ENCODE measurements around the gene NCF2.

NCF2 gene

DNA sequence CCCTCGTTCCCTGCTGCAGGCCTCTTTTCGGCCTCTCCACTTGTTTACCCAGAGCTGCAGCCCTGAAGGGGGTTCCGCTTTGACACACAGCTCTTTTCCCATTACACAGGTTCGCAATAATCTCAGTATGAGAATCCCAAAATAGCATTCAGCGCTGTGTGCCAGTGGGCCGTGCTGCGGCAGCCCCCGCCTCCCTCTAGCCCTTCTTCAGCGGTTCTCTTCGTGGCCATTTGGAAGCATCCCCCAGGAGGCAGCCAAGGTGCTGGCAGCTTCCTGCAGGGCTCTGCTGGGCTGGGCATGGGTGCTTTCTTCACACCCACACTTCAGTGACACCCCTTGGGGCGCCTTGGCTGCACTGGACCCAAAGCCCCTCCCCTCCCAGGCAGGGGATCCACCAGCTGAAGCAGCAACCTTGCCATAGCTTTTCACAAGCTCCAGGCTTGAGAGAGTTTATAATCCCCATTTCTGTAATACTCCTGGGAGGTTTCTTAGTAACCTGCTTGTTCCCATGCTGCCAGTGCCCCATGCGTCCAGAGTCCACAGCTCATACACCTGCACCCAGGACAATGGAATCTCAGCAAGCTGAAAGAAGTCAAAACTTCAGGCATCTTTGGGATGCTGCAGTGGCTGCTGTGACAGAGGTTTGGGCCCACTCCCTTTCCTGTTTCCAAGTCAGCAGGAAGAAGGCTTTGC, 8.1 kb downstream of the NCF2 start:
- Histone ChIP-seq H3K36me3 (ENCODE audit: control insufficient read depth in 1 of 2, insufficient read depth in 2 of 2, low read length in 2 of 2) (no peaks in the 10 kb centered on the region), H3K4me2 (ENCODE audit: low read length) (no peak overlapping the region), H3K4me3 (ENCODE audit: low read depth, low read length) (no peak overlapping the region), H3K27ac (ENCODE audit: low read depth, low read length) (no peak overlapping the region), H3K4me1 (ENCODE audit: control insufficient read depth in 1 of 2, insufficient read depth in 2 of 2, low read length in 2 of 2) (no peaks in the 10 kb centered on the region), H3K23ac (ENCODE audit: low read length) (no peak overlapping the region), H2AK5ac (ENCODE audit: low read length) (no peak overlapping the region), H3K4ac (ENCODE audit: low read depth, low read length) (no peak overlapping the region), H3K18ac (ENCODE audit: low read length) (no peak overlapping the region), H2BK5ac (ENCODE audit: low read depth, low read length, poor library complexity) (no peak overlapping the region), H4K8ac (ENCODE audit: low read depth, low read length) (no peak overlapping the region), H3K27me3 (ENCODE audit: insufficient read depth, low read length) (no peaks in the 10 kb centered on the region), H4K12ac (ENCODE audit: low read depth, low read length) (no peak overlapping the region), H3K9ac (ENCODE audit: low read length) (no peak overlapping the region), H3K79me2 (ENCODE audit: control insufficient read depth, insufficient read depth, low read length, poor library complexity) (no peaks in the 10 kb centered on the region), H2BK120ac (ENCODE audit: insufficient read depth, low read length, poor library complexity) (no peak overlapping the region), H2AFZ (ENCODE audit: insufficient read depth, low read length, poor library complexity) (no peak overlapping the region), H2BK12ac (ENCODE audit: low read length) (no peak overlapping the region), H3K9me3 (ENCODE audit: insufficient read depth, low read depth, low read length) (no peaks in the 10 kb centered on the region), H4K91ac (ENCODE audit: low read depth, low read length) (no peak overlapping the region), H3K79me1 (ENCODE audit: low read length) (no peaks in the 10 kb centered on the region), H3K14ac (ENCODE audit: low read length) (no peak overlapping the region)
- no peak for DNase-seq
- no CpG with 5 or more reads among the region's 12 CpGs for WGBS (ENCODE audit: extremely low coverage, insufficient coverage, insufficient read length)

DNA sequence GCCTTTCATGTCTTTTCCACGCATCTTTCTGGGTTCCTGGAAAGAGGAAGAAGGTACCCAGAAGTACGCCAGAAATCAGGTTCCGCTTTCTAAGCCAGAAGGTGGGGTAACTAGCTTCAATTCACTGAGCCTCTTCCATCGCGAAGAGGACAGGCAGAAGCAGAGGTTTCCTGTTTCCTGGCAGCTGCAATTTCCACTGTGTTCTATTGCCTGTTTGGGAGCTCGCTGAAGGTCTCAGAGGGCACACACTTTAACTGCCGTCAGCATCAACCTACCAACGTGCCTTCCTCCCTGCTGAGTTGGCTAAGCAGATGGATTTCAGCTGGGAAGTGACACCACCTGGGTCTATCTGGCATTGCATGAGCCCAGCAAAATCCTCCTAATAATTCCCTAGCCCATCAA, 10.0 kb downstream of the NCF2 start:
- no peak overlapping the region for H3K27ac ChIP-seq (ENCODE audit: low read depth, low read length)
- H3K27me3 ChIP-seq (ENCODE audit: insufficient read depth, low read length) = no peaks in the 10 kb centered on the region
- H4K91ac ChIP-seq (ENCODE audit: low read depth, low read length) = no peak overlapping the region
- H3K4me1 ChIP-seq (ENCODE audit: control insufficient read depth in 1 of 2, insufficient read depth in 2 of 2, low read length in 2 of 2) = no peaks in the 10 kb centered on the region
- H3K9ac ChIP-seq (ENCODE audit: low read length) = no peak overlapping the region
- no peak overlapping the region for H3K4me3 ChIP-seq (ENCODE audit: low read depth, low read length)
- H3K18ac ChIP-seq (ENCODE audit: low read length) = no peak overlapping the region
- no peak overlapping the region for H2AFZ ChIP-seq (ENCODE audit: insufficient read depth, low read length, poor library complexity)
- H2BK12ac ChIP-seq (ENCODE audit: low read length) = no peak overlapping the region
- H3K36me3 ChIP-seq (ENCODE audit: control insufficient read depth in 1 of 2, insufficient read depth in 2 of 2, low read length in 2 of 2) = no peaks in the 10 kb centered on the region
- no peaks in the 10 kb centered on the region for H3K9me3 ChIP-seq (ENCODE audit: insufficient read depth, low read depth, low read length)
- H3K14ac ChIP-seq (ENCODE audit: low read length) = no peak overlapping the region
- H3K4ac ChIP-seq (ENCODE audit: low read depth, low read length) = no peak overlapping the region
- DNase-seq = peak in 1 of 2 donors; percentile 15
- H4K12ac ChIP-seq (ENCODE audit: low read depth, low read length) = no peak overlapping the region
- H3K79me1 ChIP-seq (ENCODE audit: low read length) = no peaks in the 10 kb centered on the region
- no CpG with 5 or more reads among the region's 8 CpGs for WGBS (ENCODE audit: extremely low coverage, insufficient coverage, insufficient read length)
- H2BK5ac ChIP-seq (ENCODE audit: low read depth, low read length, poor library complexity) = no peak overlapping the region
- no peak overlapping the region for H3K23ac ChIP-seq (ENCODE audit: low read length)
- H2AK5ac ChIP-seq (ENCODE audit: low read length) = no peak overlapping the region
- H3K4me2 ChIP-seq (ENCODE audit: low read length) = no peak overlapping the region
- H2BK120ac ChIP-seq (ENCODE audit: insufficient read depth, low read length, poor library complexity) = no peak overlapping the region
- no peak overlapping the region for H4K8ac ChIP-seq (ENCODE audit: low read depth, low read length)
- no peaks in the 10 kb centered on the region for H3K79me2 ChIP-seq (ENCODE audit: control insufficient read depth, insufficient read depth, low read length, poor library complexity)

DNA sequence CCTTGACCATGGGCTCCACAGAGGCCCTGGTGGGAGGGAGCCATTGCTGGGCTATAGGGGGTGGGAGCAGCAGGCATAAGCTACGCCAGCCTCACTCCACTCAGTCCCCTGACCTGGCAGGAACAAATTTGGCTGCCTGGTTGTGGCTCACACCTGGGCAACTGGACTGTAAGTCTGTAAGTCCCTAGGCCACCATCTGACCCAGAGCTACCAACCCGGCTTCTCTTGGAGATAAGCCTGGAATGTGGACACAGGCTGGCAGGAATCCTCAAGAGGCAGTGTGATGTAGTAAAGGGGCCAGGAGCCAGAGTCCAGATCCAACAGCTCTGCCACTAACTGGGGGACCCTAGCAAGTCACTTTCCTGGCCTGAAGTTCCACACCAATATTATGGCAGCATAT, 11.4 kb downstream of the NCF2 start:
- H3K23ac ChIP-seq (ENCODE audit: low read length) = no peak overlapping the region
- no peak overlapping the region for H4K91ac ChIP-seq (ENCODE audit: low read depth, low read length)
- H3K79me1 ChIP-seq (ENCODE audit: low read length) = no peaks in the 10 kb centered on the region
- H3K4me2 ChIP-seq (ENCODE audit: low read length) = no peak overlapping the region
- DNase-seq = peak in 1 of 2 donors; percentile 38
- H3K9me3 ChIP-seq (ENCODE audit: insufficient read depth, low read depth, low read length) = no peaks in the 10 kb centered on the region
- H3K4me3 ChIP-seq (ENCODE audit: low read depth, low read length) = no peak overlapping the region
- no peaks in the 10 kb centered on the region for H3K27me3 ChIP-seq (ENCODE audit: insufficient read depth, low read length)
- H3K4me1 ChIP-seq (ENCODE audit: control insufficient read depth in 1 of 2, insufficient read depth in 2 of 2, low read length in 2 of 2) = no peaks in the 10 kb centered on the region
- H3K18ac ChIP-seq (ENCODE audit: low read length) = no peak overlapping the region
- H2BK5ac ChIP-seq (ENCODE audit: low read depth, low read length, poor library complexity) = no peak overlapping the region
- no peak overlapping the region for H2AK5ac ChIP-seq (ENCODE audit: low read length)
- no peak overlapping the region for H4K12ac ChIP-seq (ENCODE audit: low read depth, low read length)
- no CpG with 5 or more reads among the region's 2 CpGs for WGBS (ENCODE audit: extremely low coverage, insufficient coverage, insufficient read length)
- no peak overlapping the region for H3K4ac ChIP-seq (ENCODE audit: low read depth, low read length)
- no peak overlapping the region for H3K14ac ChIP-seq (ENCODE audit: low read length)
- no peak overlapping the region for H3K9ac ChIP-seq (ENCODE audit: low read length)
- H3K36me3 ChIP-seq (ENCODE audit: control insufficient read depth in 1 of 2, insufficient read depth in 2 of 2, low read length in 2 of 2) = no peaks in the 10 kb centered on the region
- H3K27ac ChIP-seq (ENCODE audit: low read depth, low read length) = no peak overlapping the region
- H3K79me2 ChIP-seq (ENCODE audit: control insufficient read depth, insufficient read depth, low read length, poor library complexity) = no peaks in the 10 kb centered on the region
- no peak overlapping the region for H4K8ac ChIP-seq (ENCODE audit: low read depth, low read length)
- no peak overlapping the region for H2BK120ac ChIP-seq (ENCODE audit: insufficient read depth, low read length, poor library complexity)
- no peak overlapping the region for H2BK12ac ChIP-seq (ENCODE audit: low read length)
- no peak overlapping the region for H2AFZ ChIP-seq (ENCODE audit: insufficient read depth, low read length, poor library complexity)

- H2BK5ac ChIP-seq (ENCODE audit: low read depth, low read length, poor library complexity) = no peak overlapping the region
- no peak overlapping the region for H4K12ac ChIP-seq (ENCODE audit: low read depth, low read length)
- no peaks in the 10 kb centered on the region for H3K9me3 ChIP-seq (ENCODE audit: insufficient read depth, low read depth, low read length)
- no peaks in the 10 kb centered on the region for H3K36me3 ChIP-seq (ENCODE audit: control insufficient read depth in 1 of 2, insufficient read depth in 2 of 2, low read length in 2 of 2)
- H4K8ac ChIP-seq (ENCODE audit: low read depth, low read length) = no peak overlapping the region
- H3K23ac ChIP-seq (ENCODE audit: low read length) = no peak overlapping the region
- H3K4me2 ChIP-seq (ENCODE audit: low read length) = no peak overlapping the region
- no peaks in the 10 kb centered on the region for H3K79me2 ChIP-seq (ENCODE audit: control insufficient read depth, insufficient read depth, low read length, poor library complexity)
- no peak overlapping the region for H3K9ac ChIP-seq (ENCODE audit: low read length)
- H2AFZ ChIP-seq (ENCODE audit: insufficient read depth, low read length, poor library complexity) = no peak overlapping the region
- no CpG with 5 or more reads among the region's 7 CpGs for WGBS (ENCODE audit: extremely low coverage, insufficient coverage, insufficient read length)
- no peaks in the 10 kb centered on the region for H3K79me1 ChIP-seq (ENCODE audit: low read length)
- no peak overlapping the region for H2BK12ac ChIP-seq (ENCODE audit: low read length)
- H3K27me3 ChIP-seq (ENCODE audit: insufficient read depth, low read length) = no peaks in the 10 kb centered on the region
- H2BK120ac ChIP-seq (ENCODE audit: insufficient read depth, low read length, poor library complexity) = no peak overlapping the region
- no peak for DNase-seq
- H4K91ac ChIP-seq (ENCODE audit: low read depth, low read length) = no peak overlapping the region
- no peak overlapping the region for H3K27ac ChIP-seq (ENCODE audit: low read depth, low read length)
- H2AK5ac ChIP-seq (ENCODE audit: low read length) = no peak overlapping the region
- H3K4ac ChIP-seq (ENCODE audit: low read depth, low read length) = no peak overlapping the region
- H3K4me1 ChIP-seq (ENCODE audit: control insufficient read depth in 1 of 2, insufficient read depth in 2 of 2, low read length in 2 of 2) = no peaks in the 10 kb centered on the region
- no peak overlapping the region for H3K18ac ChIP-seq (ENCODE audit: low read length)
- no peak overlapping the region for H3K4me3 ChIP-seq (ENCODE audit: low read depth, low read length)
- H3K14ac ChIP-seq (ENCODE audit: low read length) = no peak overlapping the region
Measured at GRCh38 chr1:183577897-183578465, 12.3 kb downstream of the NCF2 start.

Measured in trophoblast cell (in vitro differentiated cells and primary cell).